Colonic mucosa (tissue), 4 donors: Measurements from ENCODE around the gene NKAIN2. TPM values are rescaled to one million over a fixed set of nuclear protein-coding genes. Genes with fewer than 3 reads are reported as not detected.

ENCODE experiments used
- DNase-seq: peaks from one replicate; pipeline ENCODE4 v3.0.0-alpha.2; 2020
- H3K27ac ChIP-seq: fragments of 200-600 bp; one replicate; pipeline ENCODE4 v1.8.0; 2021
- H3K27me3 ChIP-seq: fragments of 200-600 bp; one replicate; pipeline ENCODE4 v1.8.0; 2021
- H3K36me3 ChIP-seq: fragments of 200-600 bp; one replicate; pipeline ENCODE4 v1.8.0; 2021
- H3K4me1 ChIP-seq: fragments of 200-600 bp; one replicate; pipeline ENCODE4 v1.8.0; 2021; ENCODE audit warnings: mild to moderate bottlenecking
- H3K4me3 ChIP-seq: fragments of 200-600 bp; one replicate; pipeline ENCODE4 v1.8.0; 2021
- H3K9ac ChIP-seq, 2 donors: one replicate each; pipeline ENCODE4 v1.7.0; 2013; ENCODE audit warnings: control low read depth in 2 of 2, low read depth in 2 of 2, low read length in 2 of 2
- H3K9me3 ChIP-seq: fragments of 200-600 bp; one replicate; pipeline ENCODE4 v1.8.0; 2021
- CTCF ChIP-seq: fragments of 200-600 bp; IDR thresholded peaks from one replicate; pipeline ENCODE4 v1.8.0; 2022; ENCODE audit warnings: antibody characterized with exemption, mild to moderate bottlenecking
- intact Hi-C: fragments of 100-400 bp; cut with DNase I; formaldehyde crosslinking; loops from one replicate; pipeline ENCODE4 v1.14.1; 2022
- total RNA-seq, 2 donors: library from RNA; stranded (reverse); fragmentation: NEBNext Ultra II Directional in 1 of 2; extraction: Animal tissue kit (Norgen Biotek cat#: 25700) in 1 of 2; gene quantifications; one replicate each; pipeline ENCODE4 v1.2.1, GENCODE V29; 2021
- donor health status: healthy.
- donor health status: DM: no; HTN: no; CAD: no.
- donor health status: DM: no; HTN: no; CAD: no.

Gene NKAIN2
- total RNA-seq, 2 donors from 2014 or later, result 0.21 TPM; not detected in 1

GRCh38 chr6:124273701-124274100 lies 470.0 kb downstream of the NKAIN2 start:
- TF ChIP-seq CTCF, result no peak
- intact Hi-C loops, result no loop called here

GRCh38 chr6:124282541-124282940 lies 478.9 kb downstream of the NKAIN2 start:
- Histone ChIP-seq H3K9me3 (no peaks in the 10 kb centered on the region), H3K9ac (no peak overlapping the region), H3K4me3 (no peak overlapping the region), H3K4me1 (no peaks in the 10 kb centered on the region), H3K27ac (no peak overlapping the region), H3K27me3 (no peaks in the 10 kb centered on the region), H3K36me3 (no peaks in the 10 kb centered on the region)
- DNase-seq, result no peak
- no peak for TF ChIP-seq CTCF
- intact Hi-C loops, result no loop called here

More at GRCh38 chr6:124273701-124274100, 470.0 kb downstream of the NKAIN2 start:
- no peak for DNase-seq
- Histone ChIP-seq H3K36me3 (no peaks in the 10 kb centered on the region), H3K4me3 (no peak overlapping the region), H3K4me1 (no peaks in the 10 kb centered on the region), H3K9ac (no peak overlapping the region), H3K27ac (no peak overlapping the region), H3K9me3 (no peaks in the 10 kb centered on the region), H3K27me3 (no peaks in the 10 kb centered on the region)

GRCh38 chr6:124283486-124283885 lies 479.8 kb downstream of the NKAIN2 start:
- TF ChIP-seq CTCF, result no peak
- H3K9ac ChIP-seq, result no peak overlapping the region
- H3K27me3 ChIP-seq, result no peaks in the 10 kb centered on the region
- no peak overlapping the region for H3K4me3 ChIP-seq
- no peaks in the 10 kb centered on the region for H3K4me1 ChIP-seq
- no peak overlapping the region for H3K27ac ChIP-seq
- H3K36me3 ChIP-seq, result no peaks in the 10 kb centered on the region
- H3K9me3 ChIP-seq, result no peaks in the 10 kb centered on the region
- intact Hi-C loops, result no loop called here
- DNase-seq, result no peak

GRCh38 chr6:124285146-124285545 lies 481.5 kb downstream of the NKAIN2 start:
- no peaks in the 10 kb centered on the region for H3K27me3 ChIP-seq
- H3K36me3 ChIP-seq, result no peaks in the 10 kb centered on the region
- DNase-seq, result no peak
- intact Hi-C loops, result no loop called here
- no peaks in the 10 kb centered on the region for H3K9me3 ChIP-seq
- no peak overlapping the region for H3K4me3 ChIP-seq
- no peak overlapping the region for H3K27ac ChIP-seq
- TF ChIP-seq CTCF, result no peak
- no peaks in the 10 kb centered on the region for H3K4me1 ChIP-seq
- no peak overlapping the region for H3K9ac ChIP-seq

GRCh38 chr6:124294574-124295200 lies 491.0 kb downstream of the NKAIN2 start:
- H3K9me3 ChIP-seq, result no peaks in the 10 kb centered on the region
- intact Hi-C loops, result no loop called here
- H3K27me3 ChIP-seq, result no peaks in the 10 kb centered on the region
- no peak overlapping the region for H3K9ac ChIP-seq
- no peak for TF ChIP-seq CTCF
- H3K4me1 ChIP-seq, result no peaks in the 10 kb centered on the region
- no peak for DNase-seq
- H3K36me3 ChIP-seq, result no peaks in the 10 kb centered on the region
- no peak overlapping the region for H3K4me3 ChIP-seq
- H3K27ac ChIP-seq, result no peak overlapping the region
